CD4-positive, alpha-beta memory T cell (primary cell): ENCODE measurements around the gene ZNF784. TPM values are rescaled to one million over a fixed set of nuclear protein-coding genes. Genes with fewer than 3 reads are reported as not detected.
A peak's percentile ranks its signal among the peaks of the same experiment; 100 is the strongest.

Experiments used
- CTCF ChIA-PET: fragments of 350-600 bp; sonication (Branson Sonifier 250); formaldehyde crosslinking; loops from one replicate; lab custom pipeline; 2021; ENCODE audit warnings: inconsistent platforms; ENCODE audit not compliant: partially characterized antibody; lab: Charles Lee
- POLR2A ChIA-PET: fragments of 350-600 bp; sonication (Branson Sonifier 250); formaldehyde crosslinking; loops from one replicate; lab custom pipeline; 2021; ENCODE audit not compliant: partially characterized antibody; lab: Charles Lee
- DNase-seq, 5 donors: peaks; one replicate each; pipeline versions ENCODE4 v3.0.0 to v3.0.0-alpha.2; 2020 to 2022; ENCODE audit warnings: mixed read lengths in 1 of 5
- H3K27ac ChIP-seq: one replicate; pipeline ENCODE4 v1.7.0; 2013; ENCODE audit warnings: low read depth, low read length
- H3K27me3 ChIP-seq: 2 replicates; pipeline ENCODE4 v1.7.0; 2013; ENCODE audit warnings: mild to moderate bottlenecking, low read length, moderate library complexity; ENCODE audit not compliant: insufficient read depth
- H3K36me3 ChIP-seq: 2 replicates; pipeline ENCODE4 v1.7.0; 2013; ENCODE audit warnings: mild to moderate bottlenecking, low read length, moderate library complexity; ENCODE audit not compliant: insufficient read depth
- H3K4me1 ChIP-seq: 2 replicates; pipeline ENCODE4 v1.7.0; 2013; ENCODE audit warnings: mild to moderate bottlenecking, low read length, moderate library complexity; ENCODE audit not compliant: insufficient read depth
- H3K4me3 ChIP-seq, 2 donors: one replicate each; pipeline ENCODE4 v1.7.0; 2013; ENCODE audit warnings: low read length in 2 of 2, mild to moderate bottlenecking in 1 of 2
- H3K9me3 ChIP-seq, 2 donors: one replicate each; pipeline ENCODE4 v1.7.0; 2013; ENCODE audit warnings: low read length in 2 of 2, control low read depth in 1 of 2; ENCODE audit not compliant: control insufficient read depth in 1 of 2
- H3K27ac Mint-ChIP-seq, 7 donors: one replicate each; pipeline ENCODE4 v1.8.0; 2020 to 2021; ENCODE audit warnings: mixed read lengths in 7 of 7, mild to moderate bottlenecking in 6 of 7, inconsistent platforms in 3 of 7, moderate library complexity in 3 of 7
- H3K27me3 Mint-ChIP-seq, 2 donors: one replicate each; pipeline ENCODE4 v1.8.0; 2020 to 2021; ENCODE audit warnings: mixed read lengths in 2 of 2
- H3K36me3 Mint-ChIP-seq, 2 donors: one replicate each; pipeline ENCODE4 v1.8.0; 2020 to 2021; ENCODE audit warnings: mixed read lengths in 2 of 2, inconsistent platforms in 1 of 2, mild to moderate bottlenecking in 1 of 2
- H3K4me1 Mint-ChIP-seq, 4 donors: one replicate each; pipeline ENCODE4 v1.8.0; 2020 to 2021; ENCODE audit warnings: mixed read lengths in 4 of 4, mild to moderate bottlenecking in 1 of 4
- H3K4me3 Mint-ChIP-seq, 8 donors: one replicate each; pipeline ENCODE4 v1.8.0; 2020 to 2021; ENCODE audit warnings: mixed read lengths in 8 of 8, mild to moderate bottlenecking in 7 of 8, moderate library complexity in 6 of 8, inconsistent platforms in 3 of 8
- H3K9me3 Mint-ChIP-seq, 8 donors: one replicate each; pipeline ENCODE4 v1.8.0; 2020 to 2021; ENCODE audit warnings: mixed read lengths in 8 of 8, mild to moderate bottlenecking in 5 of 8, inconsistent platforms in 3 of 8, moderate library complexity in 1 of 8
- intact Hi-C: fragments of 100-400 bp; cut with micrococcal nuclease; formaldehyde crosslinking; loops from one replicate; pipeline ENCODE4 v1.15.1; 2023
- polyA plus RNA-seq, 2 donors: library from polyadenylated mRNA; unstranded; fragments of 300-500 nt; fragmentation: Illumina TruSeq; gene quantifications; one replicate each; pipeline ENCODE4 v1.2.3, GENCODE V29; 2021
- total RNA-seq, 2 experiments: library from RNA; stranded (reverse); gene quantifications; one replicate each; pipeline ENCODE4 v1.2.3, GENCODE V29; 2021

Gene ZNF784
- total and polyA plus RNA-seq, 4 experiments from 2014 or later: 1.7 to 7.4 (median 4.7) TPM

DNA sequence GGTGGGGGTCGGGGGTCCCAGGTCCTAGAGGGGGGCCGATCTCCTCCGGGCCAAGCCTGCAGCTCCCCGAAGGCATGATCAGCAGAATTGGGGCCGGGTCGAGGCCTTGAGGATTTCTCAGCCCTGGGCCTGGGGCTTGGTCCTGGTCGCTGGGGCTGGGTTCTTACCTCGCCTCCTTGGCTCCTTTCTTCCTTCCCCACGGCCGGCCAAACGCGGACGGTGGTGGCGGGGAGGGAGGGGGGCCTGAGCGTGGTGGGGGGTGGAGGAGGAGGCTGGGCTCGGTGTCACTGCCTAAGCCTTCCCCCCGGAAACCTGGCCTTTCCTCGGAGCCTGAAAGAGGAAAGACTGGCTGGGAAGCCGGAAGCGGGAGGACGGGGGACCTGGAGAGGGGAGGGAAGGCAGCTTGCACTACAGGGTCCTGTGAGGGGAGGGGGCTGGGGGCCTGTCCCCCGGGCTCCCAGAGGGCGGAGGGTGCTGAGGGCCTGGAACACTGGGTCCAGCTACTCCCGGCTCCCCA, 43.7 kb downstream of the ZNF784 start, which contains the start of gene ZNF579:
Gene ZNF579 (minus strand): TSS at position 221 of the 517 bp plus-strand sequence. CDS start 1,209 bp downstream, outside the sequence.
- peaks cover 0 to 4% (median 0%) of the 10 kb centered on the region in 8 donors for H3K9me3 Mint-ChIP-seq
- Histone ChIP-seq H3K9me3 (no peaks in the 10 kb centered on the region), H3K27ac (peak within 1 kb of the TSS; percentile 69), H3K4me1 (peaks cover 21% of the 10 kb centered on the region), H3K36me3 (no peaks in the 10 kb centered on the region), H3K4me3 (peak within 1 kb of the TSS; percentile 61 to 68), H3K27me3 (no peaks in the 10 kb centered on the region)
- H3K27me3 Mint-ChIP-seq: peaks cover 0 to 1% of the 10 kb centered on the region in 2 donors
- intact Hi-C loops: loop anchor here (1.0 to 2.0 kb wide), 4 partner anchors 18 to 64 kb away; partner anchors contain the start of gene FIZ1
- peak within 1 kb of the TSS; percentile 86 to 95 (median 93) for H3K27ac Mint-ChIP-seq
- CTCF ChIA-PET: interaction anchor here (0.8 to 2.0 kb wide), 3 partner anchors 25 to 52 kb away, joined by 3 to 7 read pairs (median 7); partner anchors contain the start of gene ZNF865
- peak within 1 kb of the TSS; percentile 81 to 97 (median 88) for H3K4me3 Mint-ChIP-seq
- POLR2A ChIA-PET: interaction anchor here (0.6 to 2.6 kb wide), 9 partner anchors 15 to 62 kb away, joined by 3 to 30 read pairs (median 5); partner anchors contain the start of genes FIZ1, ZNF524, ZNF581 and ZNF784
- H3K4me1 Mint-ChIP-seq: peaks cover 22 to 38% (median 25%) of the 10 kb centered on the region in 4 donors
- peak; percentile 58 to 78 (median 63) for DNase-seq
- H3K36me3 Mint-ChIP-seq: peaks cover 12 to 17% of the 10 kb centered on the region in 2 donors

DNA sequence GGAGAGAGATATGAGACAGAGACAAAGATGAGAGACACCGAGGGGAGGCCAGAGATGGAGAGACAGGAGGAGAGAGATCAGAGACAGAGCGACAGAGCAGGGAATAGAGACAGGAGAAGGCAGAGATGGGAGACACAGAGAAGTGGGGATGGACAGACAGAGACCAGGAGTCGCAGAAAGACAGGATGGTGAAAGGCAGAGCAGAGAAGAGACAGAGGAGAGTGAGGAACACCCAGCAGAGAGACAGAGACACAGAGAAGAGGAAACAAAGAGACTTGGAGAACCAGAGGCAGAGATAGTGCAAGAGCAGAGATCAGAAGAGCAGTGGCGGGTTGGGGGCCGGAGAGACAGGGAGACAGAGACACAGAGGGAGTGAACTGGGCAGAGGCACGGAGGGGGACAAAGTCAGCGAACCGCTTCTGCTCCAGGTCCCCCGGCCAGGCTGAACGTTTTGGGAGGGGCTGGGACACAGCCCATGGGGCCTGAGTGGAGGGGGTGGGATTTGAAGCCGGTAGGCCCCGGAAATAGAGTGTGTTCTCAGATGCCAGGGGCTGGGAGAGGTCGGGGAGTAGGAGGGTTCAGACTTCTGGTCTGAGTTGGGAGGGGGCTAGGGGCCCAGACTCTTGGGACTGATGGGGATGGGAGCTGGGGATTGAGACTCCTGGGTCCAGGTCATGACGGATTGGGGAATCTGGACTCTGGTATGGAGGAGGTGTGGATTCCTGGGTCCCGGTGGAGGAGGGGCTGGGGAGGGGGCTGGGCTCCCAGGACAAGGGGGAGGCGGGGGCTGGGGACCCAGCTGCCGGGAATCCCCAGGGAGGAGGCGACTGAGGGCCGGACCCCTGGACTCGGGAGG, 44.4 kb downstream of the ZNF784 start:
- Histone ChIP-seq H3K4me1 (peaks cover 20% of the 10 kb centered on the region), H3K4me3 (peak overlapping the region; percentile 17 to 61), H3K27ac (peak overlapping the region; percentile 69), H3K9me3 (no peaks in the 10 kb centered on the region), H3K36me3 (no peaks in the 10 kb centered on the region), H3K27me3 (no peaks in the 10 kb centered on the region)
- H3K36me3 Mint-ChIP-seq: peaks cover 12 to 17% of the 10 kb centered on the region in 2 donors
- POLR2A ChIA-PET: interaction anchor here (0.6 to 2.6 kb wide), 6 partner anchors 20 to 55 kb away, joined by 4 to 30 read pairs (median 10); partner anchors contain the start of genes FIZ1, ZNF524, ZNF784 and ZNF865
- CTCF ChIA-PET: interaction anchor here (1.5 to 2.0 kb wide), 2 partner anchors 52 to 53 kb away, joined by 7 read pairs; no protein-coding TSS in a partner anchor
- peaks cover 18 to 31% (median 20%) of the 10 kb centered on the region in 4 donors for H3K4me1 Mint-ChIP-seq
- peaks cover 0 to 1% of the 10 kb centered on the region in 2 donors for H3K27me3 Mint-ChIP-seq
- DNase-seq: no peak
- peak overlapping the region; percentile 83 to 95 (median 93) for H3K27ac Mint-ChIP-seq
- H3K9me3 Mint-ChIP-seq: peaks cover 0 to 4% (median 0%) of the 10 kb centered on the region in 8 donors
- intact Hi-C loops: loop anchor here (1.0 to 2.0 kb wide), 4 partner anchors 19 to 63 kb away; partner anchors contain the start of gene FIZ1
- H3K4me3 Mint-ChIP-seq: peak overlapping the region; percentile 81 to 97 (median 88)

DNA sequence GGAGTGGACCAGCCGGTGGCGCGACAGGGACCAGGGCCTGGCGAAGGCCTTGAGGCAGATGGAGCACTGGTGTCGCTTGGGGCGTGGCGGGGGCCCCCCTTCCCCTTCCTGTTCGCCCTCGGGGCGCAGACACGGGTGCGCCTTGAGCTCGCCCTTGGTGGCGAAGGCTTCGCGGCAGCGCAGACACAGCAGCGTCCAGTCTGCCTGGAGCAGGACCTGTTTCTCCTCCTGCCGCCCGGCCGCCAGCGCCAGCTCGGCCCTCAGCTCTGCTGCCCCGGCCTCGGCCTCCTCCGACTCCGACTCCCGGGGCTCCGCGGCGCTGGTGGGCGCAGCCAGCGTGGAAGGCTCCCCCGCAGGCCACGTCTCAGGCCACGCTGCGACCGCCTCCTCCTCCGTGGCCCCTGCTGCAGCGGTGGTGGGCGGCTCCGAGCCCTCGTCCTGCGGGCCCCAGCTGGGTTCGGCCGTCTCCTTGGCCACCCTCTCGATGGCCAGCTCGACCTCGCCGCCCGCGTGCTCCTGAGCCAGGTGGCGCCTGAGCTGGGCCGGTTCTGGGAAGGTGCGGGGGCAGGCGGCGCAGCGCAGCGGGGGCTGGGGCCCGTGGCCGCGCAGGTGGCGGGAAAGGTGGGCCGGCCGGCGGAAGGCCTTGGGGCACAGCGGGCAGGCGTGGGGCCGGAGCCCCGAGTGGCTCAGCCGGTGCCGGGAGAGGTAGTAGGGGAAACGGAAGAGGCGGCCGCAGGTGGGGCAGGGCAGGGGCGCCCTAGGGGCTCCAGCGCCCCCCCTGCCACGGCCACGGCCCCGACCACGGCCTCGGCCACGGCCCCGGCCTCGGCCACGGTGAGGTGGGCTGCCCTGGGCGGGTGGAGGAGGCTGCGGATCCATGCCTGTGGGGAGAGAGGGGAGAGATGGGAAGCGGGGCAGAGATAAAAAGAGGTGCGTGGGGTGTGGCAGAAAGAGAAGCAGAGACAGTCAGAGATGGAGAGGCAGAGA, 45.3 kb downstream of the ZNF784 start:
- intact Hi-C loops: no loop called here
- peaks cover 16 to 25% (median 20%) of the 10 kb centered on the region in 4 donors for H3K4me1 Mint-ChIP-seq
- Histone ChIP-seq H3K4me3 (peak overlapping the region in 1 of 2 donors; percentile 61), H3K36me3 (no peaks in the 10 kb centered on the region), H3K27me3 (no peaks in the 10 kb centered on the region), H3K9me3 (no peaks in the 10 kb centered on the region), H3K27ac (no peak overlapping the region), H3K4me1 (peaks cover 20% of the 10 kb centered on the region)
- H3K36me3 Mint-ChIP-seq: peaks cover 12 to 17% of the 10 kb centered on the region in 2 donors
- peaks cover 0 to 4% (median 0%) of the 10 kb centered on the region in 8 donors for H3K9me3 Mint-ChIP-seq
- peak overlapping the region; percentile 83 to 95 (median 93) for H3K27ac Mint-ChIP-seq
- H3K4me3 Mint-ChIP-seq: peak overlapping the region in 7 of 8 donors; percentile 81 to 97 (median 88)
- POLR2A ChIA-PET: no interaction called here
- H3K27me3 Mint-ChIP-seq: peaks cover 0 to 1% of the 10 kb centered on the region in 2 donors
- no peak for DNase-seq
- CTCF ChIA-PET: no interaction called here

DNA sequence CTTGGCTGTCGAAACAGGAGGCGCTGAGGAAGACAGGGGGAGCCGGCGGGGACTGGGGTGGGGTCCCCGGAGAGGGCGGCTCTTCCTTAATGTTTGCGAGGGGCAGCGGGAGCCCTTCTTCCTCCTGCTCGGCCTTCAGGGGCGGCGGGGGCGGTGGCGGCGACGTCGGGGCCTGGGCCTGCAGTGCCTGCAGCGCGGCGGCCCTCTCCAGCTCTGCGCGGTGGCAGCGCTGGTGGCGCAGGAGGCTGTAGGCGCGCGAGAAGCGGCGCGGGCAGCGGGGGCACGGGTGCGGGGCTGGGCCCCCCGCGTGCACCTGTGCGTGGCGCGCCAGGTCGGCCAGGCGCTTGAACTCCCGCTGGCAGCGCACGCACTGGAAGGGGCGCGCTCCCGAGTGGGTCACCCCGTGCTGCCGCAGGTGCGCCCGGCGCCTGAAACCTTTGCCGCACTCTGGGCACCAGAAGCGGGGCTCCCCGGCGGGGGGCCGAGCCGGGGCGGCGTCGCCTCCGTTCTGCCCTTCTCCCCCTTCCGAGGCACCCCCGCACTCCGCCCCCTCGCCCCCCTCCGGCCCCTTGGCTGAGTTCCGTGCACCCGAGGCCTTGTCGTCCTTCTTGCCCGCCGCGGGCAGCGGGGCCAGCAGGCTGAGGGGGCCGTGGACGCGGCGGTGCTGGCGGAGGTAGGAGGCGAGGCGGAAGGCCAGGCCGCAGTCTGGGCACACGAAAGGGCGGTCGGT, 46.2 kb downstream of the ZNF784 start:
- Histone ChIP-seq H3K4me1 (peaks cover 20% of the 10 kb centered on the region), H3K27ac (no peak overlapping the region), H3K4me3 (no peak overlapping the region), H3K27me3 (no peaks in the 10 kb centered on the region), H3K36me3 (no peaks in the 10 kb centered on the region), H3K9me3 (no peaks in the 10 kb centered on the region)
- ChIA-PET POLR2A (no interaction called here), CTCF (no interaction called here)
- intact Hi-C loops: no loop called here
- H3K4me1 Mint-ChIP-seq: peaks cover 16 to 25% (median 20%) of the 10 kb centered on the region in 4 donors
- peaks cover 0 to 1% of the 10 kb centered on the region in 2 donors for H3K27me3 Mint-ChIP-seq
- no peak overlapping the region for H3K4me3 Mint-ChIP-seq
- peaks cover 0 to 4% (median 0%) of the 10 kb centered on the region in 8 donors for H3K9me3 Mint-ChIP-seq
- H3K36me3 Mint-ChIP-seq: peaks cover 12 to 17% of the 10 kb centered on the region in 2 donors
- no peak overlapping the region for H3K27ac Mint-ChIP-seq
- no peak for DNase-seq

DNA sequence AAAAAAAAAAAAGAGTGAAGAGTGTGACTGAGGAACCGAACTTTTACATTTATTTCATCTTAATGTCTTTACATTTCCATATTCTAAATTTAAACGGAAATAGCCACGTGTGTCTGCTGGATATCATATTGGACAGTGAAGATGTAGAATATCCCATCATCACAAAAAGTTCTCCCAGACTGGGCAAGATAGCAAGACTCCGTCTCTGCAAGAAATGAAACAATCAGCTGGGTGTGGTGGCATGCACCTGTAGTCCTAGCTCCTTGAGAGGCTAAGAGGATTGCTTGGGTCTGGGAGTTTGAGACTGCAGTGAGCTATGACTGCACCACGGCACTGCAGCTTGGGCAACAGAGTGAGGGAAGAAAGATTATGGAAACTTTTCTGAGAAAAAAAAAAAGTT, 47.6 kb downstream of the ZNF784 start:
- no peak for DNase-seq
- Mint-ChIP-seq H3K9me3 (peaks cover 0 to 4% (median 0%) of the 10 kb centered on the region in 8 donors), H3K27me3 (peaks cover 0 to 1% of the 10 kb centered on the region in 2 donors), H3K36me3 (peaks cover 12 to 17% of the 10 kb centered on the region in 2 donors), H3K27ac (peak overlapping the region in 4 of 7 donors; percentile 42 to 71 (median 44)), H3K4me3 (peak overlapping the region in 7 of 8 donors; percentile 18 to 70 (median 57)), H3K4me1 (peaks cover 13 to 20% (median 15%) of the 10 kb centered on the region in 4 donors)
- intact Hi-C loops: no loop called here
- no peak overlapping the region for H3K4me3 ChIP-seq
- H3K9me3 ChIP-seq: no peaks in the 10 kb centered on the region
- peaks cover 17% of the 10 kb centered on the region for H3K4me1 ChIP-seq
- CTCF ChIA-PET: interaction anchor here (1.3 to 1.6 kb wide), 2 partner anchors 29 to 62 kb away, joined by 3 read pairs; partner anchors contain the start of gene ZNF865
- no peak overlapping the region for H3K27ac ChIP-seq
- H3K36me3 ChIP-seq: no peaks in the 10 kb centered on the region
- POLR2A ChIA-PET: interaction anchor here (1.0 kb wide), 1 partner anchor 10 kb away, joined by 3 read pairs; no protein-coding TSS in a partner anchor
- H3K27me3 ChIP-seq: no peaks in the 10 kb centered on the region
